ENCODE data around the gene CTNND2.

DNA sequence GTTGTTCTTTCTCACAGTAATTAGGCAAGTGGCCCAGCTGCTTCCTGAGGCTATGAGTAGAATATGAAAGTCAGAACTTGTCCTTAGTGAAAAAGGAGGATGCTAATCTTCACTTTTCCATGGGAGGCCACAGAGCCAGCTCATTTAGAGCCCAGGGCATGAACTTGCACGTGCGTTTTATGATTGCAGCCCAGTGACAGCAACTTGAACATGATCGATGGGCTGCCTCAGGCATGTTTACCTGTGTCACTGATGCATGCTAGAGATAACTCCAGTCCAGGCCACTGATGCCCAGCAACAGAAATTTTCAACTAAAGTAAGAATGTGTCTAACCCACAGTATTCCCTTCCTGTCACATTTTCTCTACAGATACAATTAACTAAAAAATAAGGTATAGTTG, 179.3 kb downstream of the CTNND2 start:
- no peak for TF ChIP-seq POLR2A (IDR thresholded peaks at IDR 0.05)
- TF ChIP-seq, protein P1, sequence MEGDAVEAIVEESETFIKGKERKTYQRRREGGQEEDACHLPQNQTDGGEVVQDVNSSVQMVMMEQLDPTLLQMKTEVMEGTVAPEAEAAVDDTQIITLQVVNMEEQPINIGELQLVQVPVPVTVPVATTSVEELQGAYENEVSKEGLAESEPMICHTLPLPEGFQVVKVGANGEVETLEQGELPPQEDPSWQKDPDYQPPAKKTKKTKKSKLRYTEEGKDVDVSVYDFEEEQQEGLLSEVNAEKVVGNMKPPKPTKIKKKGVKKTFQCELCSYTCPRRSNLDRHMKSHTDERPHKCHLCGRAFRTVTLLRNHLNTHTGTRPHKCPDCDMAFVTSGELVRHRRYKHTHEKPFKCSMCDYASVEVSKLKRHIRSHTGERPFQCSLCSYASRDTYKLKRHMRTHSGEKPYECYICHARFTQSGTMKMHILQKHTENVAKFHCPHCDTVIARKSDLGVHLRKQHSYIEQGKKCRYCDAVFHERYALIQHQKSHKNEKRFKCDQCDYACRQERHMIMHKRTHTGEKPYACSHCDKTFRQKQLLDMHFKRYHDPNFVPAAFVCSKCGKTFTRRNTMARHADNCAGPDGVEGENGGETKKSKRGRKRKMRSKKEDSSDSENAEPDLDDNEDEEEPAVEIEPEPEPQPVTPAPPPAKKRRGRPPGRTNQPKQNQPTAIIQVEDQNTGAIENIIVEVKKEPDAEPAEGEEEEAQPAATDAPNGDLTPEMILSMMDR (IDR thresholded peaks at IDR 0.05): no peak

Data from Peyer's patch (tissue), 4 donors.